ENCODE results near the gene TPPP2. TPM values are rescaled to one million over a fixed set of nuclear protein-coding genes. Genes with fewer than 3 reads are reported as not detected.
A peak's percentile ranks its signal among the peaks of the same experiment; 100 is the strongest.

TPPP2 gene
- total and polyA plus RNA-seq, 9 of the 15 experiments (the other 6 are each of a cell fraction or from before 2014, with no cell fraction given), result 0.18 TPM; not detected in 8

GRCh38 chr14:20989787-20990600, 40.0 kb upstream of the TPPP2 start, which contains the start of gene METTL17 (continued):
- TF ChIP-seq ZNF830 (CRISPR knock-in tag; IDR thresholded peaks at IDR 0.05) (no peak), ATF3 (IDR thresholded peaks at IDR 0.05) (no peak), ATF3 (CRISPR knock-in tag; conservative IDR thresholded peaks at IDR 0.05) (no peak), CC2D1A (IDR thresholded peaks at IDR 0.05) (no peak), FOXA1 (IDR thresholded peaks at IDR 0.05; ENCODE audit: borderline replicate concordance) (no peak), ILK (tag; IDR thresholded peaks at IDR 0.05; ENCODE audit: borderline replicate concordance, low read depth) (no peak), JUN (IDR thresholded peaks at IDR 0.05; ENCODE audit: borderline replicate concordance, low read depth, low read length) (no peak), JUN (CRISPR knock-in tag; IDR thresholded peaks at IDR 0.05; ENCODE audit: borderline replicate concordance) (no peak), GATAD2A (IDR thresholded peaks at IDR 0.05) (no peak), RBM22 (IDR thresholded peaks at IDR 0.05; ENCODE audit: low read depth, low read length, poor library complexity, severe bottlenecking) (no peak), ZNF79 (CRISPR knock-in tag; IDR thresholded peaks at IDR 0.05; ENCODE audit: low read depth) (no peak), SAFB2 (IDR thresholded peaks at IDR 0.05; ENCODE audit: borderline replicate concordance, low read depth, low read length, severe bottlenecking) (no peak), RBM25 (IDR thresholded peaks at IDR 0.05; ENCODE audit: low read depth, low read length, severe bottlenecking) (peak; percentile 39), NCOR1 (IDR thresholded peaks at IDR 0.05) (no peak), SMC3 (conservative IDR thresholded peaks at IDR 0.05; ENCODE audit: insufficient read depth, low read depth, low read length) (no peak), GABPB1 (CRISPR knock-in tag; IDR thresholded peaks at IDR 0.05) (peak; percentile 93), ZNF175 (CRISPR knock-in tag; IDR thresholded peaks at IDR 0.05; ENCODE audit: low read depth) (no peak), FIP1L1 (IDR thresholded peaks at IDR 0.05; ENCODE audit: low read depth, low read length, poor library complexity, severe bottlenecking) (no peak)
- TF ChIP-seq, protein P1, sequence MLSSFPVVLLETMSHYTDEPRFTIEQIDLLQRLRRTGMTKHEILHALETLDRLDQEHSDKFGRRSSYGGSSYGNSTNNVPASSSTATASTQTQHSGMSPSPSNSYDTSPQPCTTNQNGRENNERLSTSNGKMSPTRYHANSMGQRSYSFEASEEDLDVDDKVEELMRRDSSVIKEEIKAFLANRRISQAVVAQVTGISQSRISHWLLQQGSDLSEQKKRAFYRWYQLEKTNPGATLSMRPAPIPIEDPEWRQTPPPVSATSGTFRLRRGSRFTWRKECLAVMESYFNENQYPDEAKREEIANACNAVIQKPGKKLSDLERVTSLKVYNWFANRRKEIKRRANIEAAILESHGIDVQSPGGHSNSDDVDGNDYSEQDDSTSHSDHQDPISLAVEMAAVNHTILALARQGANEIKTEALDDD (IDR thresholded peaks at IDR 0.05), result no peak
- TF ChIP-seq, protein P2, sequence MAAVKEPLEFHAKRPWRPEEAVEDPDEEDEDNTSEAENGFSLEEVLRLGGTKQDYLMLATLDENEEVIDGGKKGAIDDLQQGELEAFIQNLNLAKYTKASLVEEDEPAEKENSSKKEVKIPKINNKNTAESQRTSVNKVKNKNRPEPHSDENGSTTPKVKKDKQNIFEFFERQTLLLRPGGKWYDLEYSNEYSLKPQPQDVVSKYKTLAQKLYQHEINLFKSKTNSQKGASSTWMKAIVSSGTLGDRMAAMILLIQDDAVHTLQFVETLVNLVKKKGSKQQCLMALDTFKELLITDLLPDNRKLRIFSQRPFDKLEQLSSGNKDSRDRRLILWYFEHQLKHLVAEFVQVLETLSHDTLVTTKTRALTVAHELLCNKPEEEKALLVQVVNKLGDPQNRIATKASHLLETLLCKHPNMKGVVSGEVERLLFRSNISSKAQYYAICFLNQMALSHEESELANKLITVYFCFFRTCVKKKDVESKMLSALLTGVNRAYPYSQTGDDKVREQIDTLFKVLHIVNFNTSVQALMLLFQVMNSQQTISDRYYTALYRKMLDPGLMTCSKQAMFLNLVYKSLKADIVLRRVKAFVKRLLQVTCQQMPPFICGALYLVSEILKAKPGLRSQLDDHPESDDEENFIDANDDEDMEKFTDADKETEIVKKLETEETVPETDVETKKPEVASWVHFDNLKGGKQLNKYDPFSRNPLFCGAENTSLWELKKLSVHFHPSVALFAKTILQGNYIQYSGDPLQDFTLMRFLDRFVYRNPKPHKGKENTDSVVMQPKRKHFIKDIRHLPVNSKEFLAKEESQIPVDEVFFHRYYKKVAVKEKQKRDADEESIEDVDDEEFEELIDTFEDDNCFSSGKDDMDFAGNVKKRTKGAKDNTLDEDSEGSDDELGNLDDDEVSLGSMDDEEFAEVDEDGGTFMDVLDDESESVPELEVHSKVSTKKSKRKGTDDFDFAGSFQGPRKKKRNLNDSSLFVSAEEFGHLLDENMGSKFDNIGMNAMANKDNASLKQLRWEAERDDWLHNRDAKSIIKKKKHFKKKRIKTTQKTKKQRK (IDR thresholded peaks at IDR 0.05; ENCODE audit: borderline replicate concordance, low read depth, low read length), result no peak
- TF ChIP-seq, protein P3, sequence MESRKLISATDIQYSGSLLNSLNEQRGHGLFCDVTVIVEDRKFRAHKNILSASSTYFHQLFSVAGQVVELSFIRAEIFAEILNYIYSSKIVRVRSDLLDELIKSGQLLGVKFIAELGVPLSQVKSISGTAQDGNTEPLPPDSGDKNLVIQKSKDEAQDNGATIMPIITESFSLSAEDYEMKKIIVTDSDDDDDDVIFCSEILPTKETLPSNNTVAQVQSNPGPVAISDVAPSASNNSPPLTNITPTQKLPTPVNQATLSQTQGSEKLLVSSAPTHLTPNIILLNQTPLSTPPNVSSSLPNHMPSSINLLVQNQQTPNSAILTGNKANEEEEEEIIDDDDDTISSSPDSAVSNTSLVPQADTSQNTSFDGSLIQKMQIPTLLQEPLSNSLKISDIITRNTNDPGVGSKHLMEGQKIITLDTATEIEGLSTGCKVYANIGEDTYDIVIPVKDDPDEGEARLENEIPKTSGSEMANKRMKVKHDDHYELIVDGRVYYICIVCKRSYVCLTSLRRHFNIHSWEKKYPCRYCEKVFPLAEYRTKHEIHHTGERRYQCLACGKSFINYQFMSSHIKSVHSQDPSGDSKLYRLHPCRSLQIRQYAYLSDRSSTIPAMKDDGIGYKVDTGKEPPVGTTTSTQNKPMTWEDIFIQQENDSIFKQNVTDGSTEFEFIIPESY (CRISPR knock-in tag; IDR thresholded peaks at IDR 0.05), result no peak

All from K562 (cell line).